Neural cell (in vitro differentiated cells): Measurements from ENCODE around the gene CREB3L2. TPM values are rescaled to one million over a fixed set of nuclear protein-coding genes. Genes with fewer than 3 reads are reported as not detected.

Experiments
- H2AFZ ChIP-seq: fragments of 200-600, 300-800 bp; sonication (generic), shearing (Covaris generic); 2 replicates; pipeline ENCODE4 v1.6.0; 2014; ENCODE audit warnings: low read depth, mild to moderate bottlenecking, antibody characterized with exemption, low read length, moderate library complexity
- H3F3A ChIP-seq: fragments of 200-600 bp; shearing (Covaris generic); 2 replicates; pipeline ENCODE4 v1.6.1; 2016; ENCODE audit warnings: mild to moderate bottlenecking, moderate library complexity, mixed read lengths, antibody characterized with exemption, low read length; ENCODE audit not compliant: insufficient read depth, poor library complexity, severe bottlenecking
- H3K27ac ChIP-seq: fragments of 200-600, 300-800 bp; sonication (generic), shearing (Covaris generic); 2 replicates; pipeline ENCODE4 v1.5.1; 2014; ENCODE audit warnings: mild to moderate bottlenecking, low read length, moderate library complexity
- H3K27me3 ChIP-seq: fragments of 300-800, 200-600 bp; sonication (generic), shearing (Covaris generic); 2 replicates; pipeline ENCODE4 v1.6.0; 2014; ENCODE audit warnings: mild to moderate bottlenecking, low read depth, low read length, moderate library complexity; ENCODE audit not compliant: insufficient read depth
- H3K36me3 ChIP-seq: fragments of 300-800, 200-600 bp; sonication (generic), shearing (Covaris generic); 2 replicates; pipeline ENCODE4 v1.5.1; 2014; ENCODE audit warnings: mild to moderate bottlenecking, antibody characterized with exemption, low read length, moderate library complexity; ENCODE audit not compliant: insufficient read depth
- H3K4me2 ChIP-seq: fragments of 300-800, 200-600 bp; sonication (generic), shearing (Covaris generic); 2 replicates; pipeline ENCODE4 v1.6.0; 2014; ENCODE audit warnings: mild to moderate bottlenecking, low read length
- H3K4me3 ChIP-seq: fragments of 300-800, 200-600 bp; sonication (generic), shearing (Covaris generic); 2 replicates; pipeline ENCODE4 v1.5.1; 2014; ENCODE audit warnings: mild to moderate bottlenecking, low read length, moderate library complexity
- H3K79me2 ChIP-seq: fragments of 200-600 bp; shearing (Covaris generic); replicated peaks from 2 replicates; pipeline ENCODE4 v1.6.0; 2014; ENCODE audit warnings: mild to moderate bottlenecking, low read length, moderate library complexity; ENCODE audit not compliant: insufficient read depth
- H3K9ac ChIP-seq: fragments of 300-800, 200-600 bp; sonication (generic), shearing (Covaris generic); 2 replicates; pipeline ENCODE4 v1.6.1; 2016; ENCODE audit warnings: mild to moderate bottlenecking, low read length, mixed read lengths
- H3K9me2 ChIP-seq: fragments of 200-600 bp; shearing (Covaris generic); 2 replicates; pipeline ENCODE4 v1.6.1; 2016; ENCODE audit warnings: mild to moderate bottlenecking, low read length, mixed read lengths; ENCODE audit not compliant: insufficient read depth
- H3K9me3 ChIP-seq: fragments of 200-600, 300-800 bp; sonication (generic), shearing (Covaris generic); 2 replicates; pipeline ENCODE4 v1.6.1; 2016; ENCODE audit warnings: mild to moderate bottlenecking, mixed run types, low read length, moderate library complexity, mixed read lengths
- H4K20me1 ChIP-seq: fragments of 200-600 bp; shearing (Covaris generic); 2 replicates; pipeline ENCODE4 v1.6.1; 2016; ENCODE audit warnings: mild to moderate bottlenecking, mixed run types; ENCODE audit not compliant: insufficient read depth
- EP300 ChIP-seq: fragments of 450-650 bp; conservative IDR thresholded peaks from 2 replicates; pipeline ENCODE4 v1.6.1; 2014; ENCODE audit warnings: antibody characterized with exemption, mild to moderate bottlenecking, moderate library complexity; ENCODE audit not compliant: poor library complexity, severe bottlenecking
- EZH2 ChIP-seq: fragments of 200-600, 300-800 bp; shearing (Covaris generic), sonication (generic); IDR thresholded peaks from 2 replicates; pipeline ENCODE4 v1.6.1; 2014; ENCODE audit warnings: antibody characterized with exemption, low read length, borderline replicate concordance, mild to moderate bottlenecking; ENCODE audit not compliant: insufficient read depth, poor library complexity, severe bottlenecking
- MXI1 ChIP-seq: fragments of 450-650 bp; conservative IDR thresholded peaks from 2 replicates; pipeline ENCODE4 v1.6.1; 2014; ENCODE audit warnings: antibody characterized with exemption, mild to moderate bottlenecking; ENCODE audit not compliant: poor library complexity, severe bottlenecking
- POLR2AphosphoS5 ChIP-seq: IDR thresholded peaks from 2 replicates; pipeline ENCODE4 v1.6.1; 2012
- RAD21 ChIP-seq: fragments of 450-650 bp; conservative IDR thresholded peaks from 2 replicates; pipeline ENCODE4 v1.6.1; 2014; ENCODE audit warnings: antibody characterized with exemption, mild to moderate bottlenecking, moderate library complexity
- SMC3 ChIP-seq: fragments of 450-650 bp; conservative IDR thresholded peaks from 2 replicates; pipeline ENCODE4 v1.6.1; 2014; ENCODE audit warnings: antibody characterized with exemption, mild to moderate bottlenecking, moderate library complexity; ENCODE audit not compliant: poor library complexity
- TAF1 ChIP-seq: IDR thresholded peaks from 2 replicates; pipeline ENCODE4 v1.6.1; 2012; ENCODE audit warnings: low read depth
- polyA plus RNA-seq: library from polyadenylated mRNA; depleted of rRNA; stranded (reverse); fragments of >200 nt; gene quantifications from 2 replicates; pipeline ENCODE4 v1.2.3, GENCODE V29; 2014
- TF ChIP-seq, protein P1 (sequence below): fragments of 450-650 bp; IDR thresholded peaks from 2 replicates; pipeline ENCODE4 v1.5.1; 2014; ENCODE audit warnings: antibody characterized with exemption, mild to moderate bottlenecking, moderate library complexity; ENCODE audit not compliant: poor library complexity, severe bottlenecking
- TF ChIP-seq, protein P2 (sequence below): IDR thresholded peaks from 2 replicates; pipeline ENCODE4 v1.6.1; 2012; ENCODE audit warnings: borderline replicate concordance

CREB3L2 gene
- polyA plus RNA-seq, 1 donor from 2014 or later, result 1.5 TPM

DNA sequence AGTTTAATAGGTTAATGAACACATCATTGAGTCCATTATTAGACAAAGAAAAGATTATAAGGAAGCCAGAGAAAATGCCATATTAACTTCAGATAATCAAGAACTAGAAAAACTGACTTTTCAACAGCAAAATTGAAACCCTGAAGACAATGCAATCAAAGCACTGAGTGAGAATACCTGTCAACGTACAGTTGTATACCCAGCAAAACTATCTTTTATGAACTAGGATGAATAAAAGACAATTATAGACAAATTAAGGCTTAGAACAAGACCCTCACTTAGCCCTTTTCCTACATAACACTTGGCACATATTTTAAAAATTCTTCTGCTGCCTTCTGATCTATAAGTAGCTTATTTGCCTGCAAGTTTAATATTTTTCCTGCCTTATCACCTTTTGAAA lies 136.1 kb downstream of the CREB3L2 start:
- no peaks in the 10 kb centered on the region for H3K27me3 ChIP-seq
- H3K79me2 ChIP-seq, result no peaks in the 10 kb centered on the region
- no peaks in the 10 kb centered on the region for H3K9me3 ChIP-seq
- H3K27ac ChIP-seq, result no peak overlapping the region
- no peaks in the 10 kb centered on the region for H3F3A ChIP-seq
- no peak overlapping the region for H3K4me3 ChIP-seq
- no peaks in the 10 kb centered on the region for H3K9me2 ChIP-seq
- no peak overlapping the region for H3K4me2 ChIP-seq
- H2AFZ ChIP-seq, result no peak overlapping the region
- no peak overlapping the region for H3K9ac ChIP-seq
- H4K20me1 ChIP-seq, result no peaks in the 10 kb centered on the region
- H3K36me3 ChIP-seq, result no peaks in the 10 kb centered on the region
- no peak for TF ChIP-seq EZH2
- TF ChIP-seq SMC3, result no peak
- TF ChIP-seq, protein P1, sequence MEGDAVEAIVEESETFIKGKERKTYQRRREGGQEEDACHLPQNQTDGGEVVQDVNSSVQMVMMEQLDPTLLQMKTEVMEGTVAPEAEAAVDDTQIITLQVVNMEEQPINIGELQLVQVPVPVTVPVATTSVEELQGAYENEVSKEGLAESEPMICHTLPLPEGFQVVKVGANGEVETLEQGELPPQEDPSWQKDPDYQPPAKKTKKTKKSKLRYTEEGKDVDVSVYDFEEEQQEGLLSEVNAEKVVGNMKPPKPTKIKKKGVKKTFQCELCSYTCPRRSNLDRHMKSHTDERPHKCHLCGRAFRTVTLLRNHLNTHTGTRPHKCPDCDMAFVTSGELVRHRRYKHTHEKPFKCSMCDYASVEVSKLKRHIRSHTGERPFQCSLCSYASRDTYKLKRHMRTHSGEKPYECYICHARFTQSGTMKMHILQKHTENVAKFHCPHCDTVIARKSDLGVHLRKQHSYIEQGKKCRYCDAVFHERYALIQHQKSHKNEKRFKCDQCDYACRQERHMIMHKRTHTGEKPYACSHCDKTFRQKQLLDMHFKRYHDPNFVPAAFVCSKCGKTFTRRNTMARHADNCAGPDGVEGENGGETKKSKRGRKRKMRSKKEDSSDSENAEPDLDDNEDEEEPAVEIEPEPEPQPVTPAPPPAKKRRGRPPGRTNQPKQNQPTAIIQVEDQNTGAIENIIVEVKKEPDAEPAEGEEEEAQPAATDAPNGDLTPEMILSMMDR, result no peak
- TF ChIP-seq, protein P2, sequence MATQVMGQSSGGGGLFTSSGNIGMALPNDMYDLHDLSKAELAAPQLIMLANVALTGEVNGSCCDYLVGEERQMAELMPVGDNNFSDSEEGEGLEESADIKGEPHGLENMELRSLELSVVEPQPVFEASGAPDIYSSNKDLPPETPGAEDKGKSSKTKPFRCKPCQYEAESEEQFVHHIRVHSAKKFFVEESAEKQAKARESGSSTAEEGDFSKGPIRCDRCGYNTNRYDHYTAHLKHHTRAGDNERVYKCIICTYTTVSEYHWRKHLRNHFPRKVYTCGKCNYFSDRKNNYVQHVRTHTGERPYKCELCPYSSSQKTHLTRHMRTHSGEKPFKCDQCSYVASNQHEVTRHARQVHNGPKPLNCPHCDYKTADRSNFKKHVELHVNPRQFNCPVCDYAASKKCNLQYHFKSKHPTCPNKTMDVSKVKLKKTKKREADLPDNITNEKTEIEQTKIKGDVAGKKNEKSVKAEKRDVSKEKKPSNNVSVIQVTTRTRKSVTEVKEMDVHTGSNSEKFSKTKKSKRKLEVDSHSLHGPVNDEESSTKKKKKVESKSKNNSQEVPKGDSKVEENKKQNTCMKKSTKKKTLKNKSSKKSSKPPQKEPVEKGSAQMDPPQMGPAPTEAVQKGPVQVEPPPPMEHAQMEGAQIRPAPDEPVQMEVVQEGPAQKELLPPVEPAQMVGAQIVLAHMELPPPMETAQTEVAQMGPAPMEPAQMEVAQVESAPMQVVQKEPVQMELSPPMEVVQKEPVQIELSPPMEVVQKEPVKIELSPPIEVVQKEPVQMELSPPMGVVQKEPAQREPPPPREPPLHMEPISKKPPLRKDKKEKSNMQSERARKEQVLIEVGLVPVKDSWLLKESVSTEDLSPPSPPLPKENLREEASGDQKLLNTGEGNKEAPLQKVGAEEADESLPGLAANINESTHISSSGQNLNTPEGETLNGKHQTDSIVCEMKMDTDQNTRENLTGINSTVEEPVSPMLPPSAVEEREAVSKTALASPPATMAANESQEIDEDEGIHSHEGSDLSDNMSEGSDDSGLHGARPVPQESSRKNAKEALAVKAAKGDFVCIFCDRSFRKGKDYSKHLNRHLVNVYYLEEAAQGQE, result no peak
- TF ChIP-seq RAD21, result no peak
- TF ChIP-seq POLR2AphosphoS5, result no peak
- no peak for TF ChIP-seq MXI1
- TF ChIP-seq EP300, result no peak
- no peak for TF ChIP-seq TAF1

DNA sequence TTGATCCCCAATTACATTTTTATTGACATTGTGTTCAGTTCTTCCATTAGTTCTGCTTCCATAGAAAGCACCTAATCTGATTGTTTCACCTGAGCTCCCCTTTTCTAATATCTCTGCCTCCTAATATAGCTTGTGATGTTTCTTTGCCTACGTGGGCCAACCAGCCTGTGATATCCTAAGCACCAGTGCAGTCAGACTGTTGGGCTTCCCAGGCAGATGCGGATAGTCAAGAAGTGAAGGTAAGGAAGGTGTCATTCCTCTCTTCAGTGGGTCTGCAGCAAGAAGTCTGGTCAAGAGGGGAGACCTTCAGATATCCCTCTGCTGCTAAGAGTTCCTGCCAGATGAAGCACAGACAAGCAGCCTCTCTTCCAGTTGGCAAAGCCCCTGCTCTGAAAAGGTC lies 138.9 kb downstream of the CREB3L2 start:
- Histone ChIP-seq H4K20me1 (no peaks in the 10 kb centered on the region), H3K9me2 (no peaks in the 10 kb centered on the region), H3K27ac (no peak overlapping the region), H3K9me3 (no peaks in the 10 kb centered on the region), H3K27me3 (no peaks in the 10 kb centered on the region), H3K4me2 (no peak overlapping the region), H3F3A (no peaks in the 10 kb centered on the region), H3K79me2 (no peaks in the 10 kb centered on the region), H2AFZ (no peak overlapping the region), H3K36me3 (no peaks in the 10 kb centered on the region), H3K9ac (no peak overlapping the region), H3K4me3 (no peak overlapping the region)
- TF ChIP-seq EP300 (no peak), POLR2AphosphoS5 (no peak), RAD21 (no peak), SMC3 (no peak), TAF1 (no peak), MXI1 (no peak), EZH2 (no peak)
- TF ChIP-seq, protein P2, result no peak
- TF ChIP-seq, protein P1, result no peak
